Panc1 (cell line): ENCODE results near the gene LPAR3. TPM values are rescaled to one million over a fixed set of nuclear protein-coding genes. Genes with fewer than 3 reads are reported as not detected.

Source experiments
- ATAC-seq: fragments of 200-7000 bp; cut with Tn5 transposase; 2 replicates; pipeline ENCODE4 v1.9.1; 2020; ENCODE audit warnings: mild to moderate bottlenecking, moderate library complexity
- BruUV-seq: library from RNA; stranded (reverse); fragments of 400-500 nt; replicated peaks from 2 replicates; lab custom pipeline; 2021; lab: Mats Ljungman, UMichigan
- CTCF ChIA-PET: fragments of 300-600 bp; sonication (Branson Sonifier 250); formaldehyde crosslinking; loops from one replicate; lab custom pipeline; 2022; ENCODE audit warnings: antibody characterized with exemption; lab: Charles Lee
- POLR2A ChIA-PET: fragments of 300-600 bp; sonication (Branson Sonifier 250); formaldehyde crosslinking; loops from one replicate; lab custom pipeline; 2022; ENCODE audit warnings: antibody characterized with exemption; lab: Charles Lee
- DNase-seq: peaks from one replicate; pipeline ENCODE4 v3.0.0-alpha.2; 2010; ENCODE audit warnings: low read depth, low spot score
- H3K27ac ChIP-seq: 2 replicates; pipeline ENCODE4 v1.5.1; 2011; ENCODE audit warnings: mild to moderate bottlenecking, low read length, inconsistent platforms
- H3K27me3 ChIP-seq: fragments of 200-500 bp; sonication (Bioruptor generic); 2 replicates; pipeline ENCODE4 v1.6.0; 2014; ENCODE audit warnings: low read length, inconsistent platforms; ENCODE audit not compliant: control insufficient read depth, insufficient read depth
- H3K36me3 ChIP-seq: fragments of 200-500 bp; sonication (Bioruptor generic); 2 replicates; pipeline ENCODE4 v1.5.1; 2014; ENCODE audit warnings: inconsistent platforms, mild to moderate bottlenecking, low read length, moderate library complexity; ENCODE audit not compliant: control insufficient read depth, insufficient read depth
- H3K4me1 ChIP-seq: 2 replicates; pipeline ENCODE4 v1.5.1; 2011; ENCODE audit warnings: inconsistent platforms, mild to moderate bottlenecking, low read length, moderate library complexity; ENCODE audit not compliant: control insufficient read depth, insufficient read depth
- H3K4me3 ChIP-seq, 2 experiments: 2 replicates each; pipeline ENCODE4 v1.5.1; 2011 to 2012; ENCODE audit warnings: low read depth in 2 of 2, low read length in 2 of 2, mild to moderate bottlenecking in 2 of 2, inconsistent platforms in 1 of 2, moderate library complexity in 1 of 2
- H3K9me3 ChIP-seq: fragments of 200-500 bp; sonication (Bioruptor generic); 2 replicates; pipeline ENCODE4 v1.5.1; 2014; ENCODE audit warnings: low read depth, mild to moderate bottlenecking, inconsistent platforms, low read length, moderate library complexity; ENCODE audit not compliant: control insufficient read depth, insufficient read depth
- POLR2AphosphoS5 ChIP-seq: IDR thresholded peaks from 2 replicates; pipeline ENCODE4 v1.6.1; 2012; ENCODE audit warnings: mild to moderate bottlenecking, low read depth, low read length, moderate library complexity
- SIN3A ChIP-seq: IDR thresholded peaks from 2 replicates; pipeline ENCODE4 v1.6.1; 2012; ENCODE audit warnings: low read depth, mild to moderate bottlenecking, low read length, moderate library complexity, borderline replicate concordance; ENCODE audit not compliant: insufficient read depth
- TCF7L2 ChIP-seq: IDR thresholded peaks from 2 replicates; pipeline ENCODE4 v1.6.1; 2011; ENCODE audit warnings: mild to moderate bottlenecking, low read depth, low read length, inconsistent platforms
- in situ Hi-C: cut with HindIII; loops from 2 replicates; pipeline ENCODE4 v1.10.0; 2016; ENCODE audit warnings: low sequenced_read_pairs, low pct_unique_long_range_greater_than_20kb
- intact Hi-C: fragments of 100-400 bp; cut with micrococcal nuclease; formaldehyde crosslinking; loops from one replicate; pipeline ENCODE4 v1.10.0; 2022; ENCODE audit not compliant: unreplicated experiment
- total RNA-seq: library from RNA; stranded (reverse); gene quantifications from one replicate; pipeline ENCODE4 v1.2.1, GENCODE V29; 2021; ENCODE audit not compliant: unreplicated experiment
- TF ChIP-seq, protein P1 (sequence below): fragments of 450-650 bp; IDR thresholded peaks from 2 replicates; pipeline ENCODE4 v1.5.1; 2017; ENCODE audit warnings: mild to moderate bottlenecking
- TF ChIP-seq, protein P2 (sequence below), 2 experiments: IDR thresholded peaks; 2 replicates each; pipeline ENCODE4 v1.6.1; 2011 to 2012; ENCODE audit warnings: low read depth in 2 of 2, control low read depth in 1 of 2, low read length in 1 of 2, mild to moderate bottlenecking in 1 of 2, moderate library complexity in 1 of 2; ENCODE audit not compliant: insufficient read depth in 1 of 2

Gene LPAR3
- total RNA-seq, 1 experiment from 2014 or later, result 6.3 TPM

DNA sequence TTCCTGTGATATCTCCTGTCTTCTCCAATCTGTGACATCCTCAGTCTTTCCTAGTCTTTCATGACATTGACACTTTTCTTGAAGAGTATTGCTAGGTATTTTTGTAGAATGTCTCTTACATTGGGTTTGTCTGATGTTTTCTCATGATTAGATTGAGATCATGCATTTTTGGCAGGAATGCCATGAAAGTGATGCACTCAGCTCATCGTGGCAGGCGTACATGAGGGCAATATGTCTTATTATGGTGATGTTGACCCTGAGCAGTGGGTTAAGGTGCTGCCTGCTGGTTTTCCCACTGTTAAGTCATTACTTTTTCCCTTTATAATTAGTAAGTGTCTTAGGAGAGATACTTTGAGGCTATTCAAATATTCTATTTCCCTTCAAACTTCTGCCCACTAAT is 122.5 kb downstream of the LPAR3 start:
- Histone ChIP-seq H3K4me1 (peaks cover 6% of the 10 kb centered on the region; the same call in 1 of the 2 replicates), H3K36me3 (no peaks in the 10 kb centered on the region), H3K4me3 (no peak overlapping the region), H3K27ac (no peak overlapping the region), H3K27me3 (peaks cover 6% of the 10 kb centered on the region; the same call in 1 of the 2 replicates), H3K9me3 (no peaks in the 10 kb centered on the region)
- no peak for ATAC-seq
- TF ChIP-seq, protein P1, sequence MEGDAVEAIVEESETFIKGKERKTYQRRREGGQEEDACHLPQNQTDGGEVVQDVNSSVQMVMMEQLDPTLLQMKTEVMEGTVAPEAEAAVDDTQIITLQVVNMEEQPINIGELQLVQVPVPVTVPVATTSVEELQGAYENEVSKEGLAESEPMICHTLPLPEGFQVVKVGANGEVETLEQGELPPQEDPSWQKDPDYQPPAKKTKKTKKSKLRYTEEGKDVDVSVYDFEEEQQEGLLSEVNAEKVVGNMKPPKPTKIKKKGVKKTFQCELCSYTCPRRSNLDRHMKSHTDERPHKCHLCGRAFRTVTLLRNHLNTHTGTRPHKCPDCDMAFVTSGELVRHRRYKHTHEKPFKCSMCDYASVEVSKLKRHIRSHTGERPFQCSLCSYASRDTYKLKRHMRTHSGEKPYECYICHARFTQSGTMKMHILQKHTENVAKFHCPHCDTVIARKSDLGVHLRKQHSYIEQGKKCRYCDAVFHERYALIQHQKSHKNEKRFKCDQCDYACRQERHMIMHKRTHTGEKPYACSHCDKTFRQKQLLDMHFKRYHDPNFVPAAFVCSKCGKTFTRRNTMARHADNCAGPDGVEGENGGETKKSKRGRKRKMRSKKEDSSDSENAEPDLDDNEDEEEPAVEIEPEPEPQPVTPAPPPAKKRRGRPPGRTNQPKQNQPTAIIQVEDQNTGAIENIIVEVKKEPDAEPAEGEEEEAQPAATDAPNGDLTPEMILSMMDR, result no peak
- no peak for TF ChIP-seq SIN3A
- TF ChIP-seq, protein P2, sequence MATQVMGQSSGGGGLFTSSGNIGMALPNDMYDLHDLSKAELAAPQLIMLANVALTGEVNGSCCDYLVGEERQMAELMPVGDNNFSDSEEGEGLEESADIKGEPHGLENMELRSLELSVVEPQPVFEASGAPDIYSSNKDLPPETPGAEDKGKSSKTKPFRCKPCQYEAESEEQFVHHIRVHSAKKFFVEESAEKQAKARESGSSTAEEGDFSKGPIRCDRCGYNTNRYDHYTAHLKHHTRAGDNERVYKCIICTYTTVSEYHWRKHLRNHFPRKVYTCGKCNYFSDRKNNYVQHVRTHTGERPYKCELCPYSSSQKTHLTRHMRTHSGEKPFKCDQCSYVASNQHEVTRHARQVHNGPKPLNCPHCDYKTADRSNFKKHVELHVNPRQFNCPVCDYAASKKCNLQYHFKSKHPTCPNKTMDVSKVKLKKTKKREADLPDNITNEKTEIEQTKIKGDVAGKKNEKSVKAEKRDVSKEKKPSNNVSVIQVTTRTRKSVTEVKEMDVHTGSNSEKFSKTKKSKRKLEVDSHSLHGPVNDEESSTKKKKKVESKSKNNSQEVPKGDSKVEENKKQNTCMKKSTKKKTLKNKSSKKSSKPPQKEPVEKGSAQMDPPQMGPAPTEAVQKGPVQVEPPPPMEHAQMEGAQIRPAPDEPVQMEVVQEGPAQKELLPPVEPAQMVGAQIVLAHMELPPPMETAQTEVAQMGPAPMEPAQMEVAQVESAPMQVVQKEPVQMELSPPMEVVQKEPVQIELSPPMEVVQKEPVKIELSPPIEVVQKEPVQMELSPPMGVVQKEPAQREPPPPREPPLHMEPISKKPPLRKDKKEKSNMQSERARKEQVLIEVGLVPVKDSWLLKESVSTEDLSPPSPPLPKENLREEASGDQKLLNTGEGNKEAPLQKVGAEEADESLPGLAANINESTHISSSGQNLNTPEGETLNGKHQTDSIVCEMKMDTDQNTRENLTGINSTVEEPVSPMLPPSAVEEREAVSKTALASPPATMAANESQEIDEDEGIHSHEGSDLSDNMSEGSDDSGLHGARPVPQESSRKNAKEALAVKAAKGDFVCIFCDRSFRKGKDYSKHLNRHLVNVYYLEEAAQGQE (IDR thresholded peaks at IDR 0.05; ENCODE audit: insufficient read depth in 1 of 2, low read depth in 2 of 2, low read length in 1 of 2), result no peak
- no peak for TF ChIP-seq TCF7L2
- TF ChIP-seq POLR2AphosphoS5, result no peak
- no TSS peak for BruUV-seq
- intact Hi-C loops, result loop anchor here (5.0 to 10.0 kb wide), 2 partner anchors 836 to 863 kb away; no protein-coding TSS in a partner anchor
- CTCF ChIA-PET, result interaction anchor here (0.6 kb wide), 1 partner anchor 54 kb away, joined by 11 read pairs; no protein-coding TSS in a partner anchor
- in situ Hi-C loops, result no loop called here
- no peak for DNase-seq
- POLR2A ChIA-PET, result no interaction called here

DNA sequence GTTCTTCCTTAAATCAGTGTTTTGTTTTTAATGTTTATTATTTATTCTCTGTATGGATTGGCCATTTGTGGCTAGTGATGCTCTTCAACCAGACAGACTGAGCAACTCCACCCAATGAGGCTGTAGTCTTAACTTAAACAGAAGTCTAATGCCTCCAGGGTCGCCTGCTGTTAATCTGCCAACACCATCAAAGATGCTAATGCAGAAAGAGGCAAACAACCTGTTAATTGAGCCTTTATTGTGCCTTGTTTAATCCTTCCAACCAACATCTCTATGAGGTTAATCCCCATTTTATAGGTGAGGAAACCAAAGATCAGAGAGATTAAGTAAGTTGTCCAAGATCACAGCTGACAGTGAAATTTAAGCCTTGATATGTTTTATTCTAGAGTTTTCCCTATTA is 123.4 kb downstream of the LPAR3 start:
- no peak for DNase-seq
- BruUV-seq, result no TSS peak
- intact Hi-C loops (loop anchor here (5.0 to 10.0 kb wide), 3 partner anchors 625 to 862 kb away; partner anchors contain the start of gene PRKACB), in situ Hi-C loops (no loop called here)
- no peak for TF ChIP-seq TCF7L2
- TF ChIP-seq, protein P2 (IDR thresholded peaks at IDR 0.05; ENCODE audit: insufficient read depth in 1 of 2, low read depth in 2 of 2, low read length in 1 of 2), result no peak
- no peak for TF ChIP-seq POLR2AphosphoS5
- TF ChIP-seq, protein P1, result no peak
- Histone ChIP-seq H3K27me3 (peaks cover 11% of the 10 kb centered on the region; the same call in 1 of the 2 replicates), H3K36me3 (no peaks in the 10 kb centered on the region), H3K4me3 (no peak overlapping the region), H3K9me3 (no peaks in the 10 kb centered on the region), H3K4me1 (no peaks in the 10 kb centered on the region), H3K27ac (no peak overlapping the region)
- no peak for ATAC-seq
- POLR2A ChIA-PET, result no interaction called here
- CTCF ChIA-PET, result interaction anchor here (0.6 kb wide), 1 partner anchor 149 kb away, joined by 3 read pairs; no protein-coding TSS in a partner anchor
